Activated naive CD8-positive, alpha-beta T cell (primary cell): Measurements from ENCODE around the gene MPPED1.

ENCODE experiments used
- H3K27ac Mint-ChIP-seq: one replicate; pipeline ENCODE4 v1.8.0; 2021; ENCODE audit warnings: mixed read lengths
- H3K27me3 Mint-ChIP-seq: one replicate; pipeline ENCODE4 v1.8.0; 2021; ENCODE audit warnings: mixed read lengths
- H3K36me3 Mint-ChIP-seq: one replicate; pipeline ENCODE4 v1.8.0; 2021; ENCODE audit warnings: mixed read lengths
- H3K4me1 Mint-ChIP-seq: one replicate; pipeline ENCODE4 v1.8.0; 2021; ENCODE audit warnings: low read depth, mixed read lengths
- H3K4me3 Mint-ChIP-seq: one replicate; pipeline ENCODE4 v1.8.0; 2021; ENCODE audit warnings: mild to moderate bottlenecking, mixed read lengths
- H3K9me3 Mint-ChIP-seq: one replicate; pipeline ENCODE4 v1.8.0; 2021; ENCODE audit warnings: low read depth, mixed read lengths

The MPPED1 gene

GRCh38 chr22:43398910-43399309 lies 12.9 kb upstream of the MPPED1 start:
- Mint-ChIP-seq H3K4me1 (no peaks in the 10 kb centered on the region), H3K9me3 (no peaks in the 10 kb centered on the region), H3K4me3 (no peak overlapping the region), H3K36me3 (no peaks in the 10 kb centered on the region), H3K27ac (no peak overlapping the region), H3K27me3 (no peaks in the 10 kb centered on the region)

GRCh38 chr22:43399338-43399979 lies 12.4 kb upstream of the MPPED1 start:
- no peaks in the 10 kb centered on the region for H3K9me3 Mint-ChIP-seq
- no peak overlapping the region for H3K4me3 Mint-ChIP-seq
- no peaks in the 10 kb centered on the region for H3K27me3 Mint-ChIP-seq
- no peak overlapping the region for H3K27ac Mint-ChIP-seq
- H3K36me3 Mint-ChIP-seq = no peaks in the 10 kb centered on the region
- H3K4me1 Mint-ChIP-seq = no peaks in the 10 kb centered on the region

- Mint-ChIP-seq H3K4me3 (no peak overlapping the region), H3K27ac (no peak overlapping the region), H3K36me3 (no peaks in the 10 kb centered on the region), H3K9me3 (no peaks in the 10 kb centered on the region), H3K27me3 (no peaks in the 10 kb centered on the region), H3K4me1 (no peaks in the 10 kb centered on the region)
Measured at GRCh38 chr22:43399980-43400358, 11.8 kb upstream of the MPPED1 start.

- no peak overlapping the region for H3K4me3 Mint-ChIP-seq
- H3K36me3 Mint-ChIP-seq = no peaks in the 10 kb centered on the region
- H3K4me1 Mint-ChIP-seq = no peaks in the 10 kb centered on the region
- no peak overlapping the region for H3K27ac Mint-ChIP-seq
- no peaks in the 10 kb centered on the region for H3K9me3 Mint-ChIP-seq
- no peaks in the 10 kb centered on the region for H3K27me3 Mint-ChIP-seq
Measured at GRCh38 chr22:43400449-43400848, 11.4 kb upstream of the MPPED1 start.

- Mint-ChIP-seq H3K27ac (no peak overlapping the region), H3K4me3 (no peak overlapping the region), H3K36me3 (no peaks in the 10 kb centered on the region), H3K9me3 (no peaks in the 10 kb centered on the region), H3K4me1 (no peaks in the 10 kb centered on the region), H3K27me3 (no peaks in the 10 kb centered on the region)
Measured at GRCh38 chr22:43401233-43401632, 10.6 kb upstream of the MPPED1 start.

GRCh38 chr22:43401661-43402060 lies 10.2 kb upstream of the MPPED1 start:
- Mint-ChIP-seq H3K9me3 (no peaks in the 10 kb centered on the region), H3K4me1 (no peaks in the 10 kb centered on the region), H3K27me3 (no peaks in the 10 kb centered on the region), H3K36me3 (no peaks in the 10 kb centered on the region), H3K4me3 (no peak overlapping the region), H3K27ac (no peak overlapping the region)

- Mint-ChIP-seq H3K27ac (no peak overlapping the region), H3K27me3 (no peaks in the 10 kb centered on the region), H3K4me1 (no peaks in the 10 kb centered on the region), H3K4me3 (no peak overlapping the region), H3K36me3 (no peaks in the 10 kb centered on the region), H3K9me3 (no peaks in the 10 kb centered on the region)
Measured at GRCh38 chr22:43402128-43402527, 9.7 kb upstream of the MPPED1 start.

- no peaks in the 10 kb centered on the region for H3K9me3 Mint-ChIP-seq
- H3K4me3 Mint-ChIP-seq = no peak overlapping the region
- no peak overlapping the region for H3K27ac Mint-ChIP-seq
- H3K4me1 Mint-ChIP-seq = no peaks in the 10 kb centered on the region
- H3K36me3 Mint-ChIP-seq = no peaks in the 10 kb centered on the region
- H3K27me3 Mint-ChIP-seq = peaks cover 3% of the 10 kb centered on the region
Measured at GRCh38 chr22:43404673-43405385, 7.0 kb upstream of the MPPED1 start.

GRCh38 chr22:43406186-43406790 lies 5.5 kb upstream of the MPPED1 start:
- Mint-ChIP-seq H3K4me1 (peaks cover 1% of the 10 kb centered on the region), H3K4me3 (no peak overlapping the region), H3K27me3 (peaks cover 7% of the 10 kb centered on the region)

GRCh38 chr22:43407591-43407990 lies 4.2 kb upstream of the MPPED1 start:
- H3K27me3 Mint-ChIP-seq = peaks cover 8% of the 10 kb centered on the region

More at GRCh38 chr22:43406186-43406790, 5.5 kb upstream of the MPPED1 start:
- no peaks in the 10 kb centered on the region for H3K36me3 Mint-ChIP-seq
- H3K9me3 Mint-ChIP-seq = no peaks in the 10 kb centered on the region
- no peak overlapping the region for H3K27ac Mint-ChIP-seq

GRCh38 chr22:43408009-43408408 lies 3.8 kb upstream of the MPPED1 start:
- Mint-ChIP-seq H3K9me3 (no peaks in the 10 kb centered on the region), H3K27me3 (peaks cover 10% of the 10 kb centered on the region), H3K27ac (no peak overlapping the region), H3K36me3 (no peaks in the 10 kb centered on the region), H3K4me1 (peaks cover 3% of the 10 kb centered on the region), H3K4me3 (no peak overlapping the region)

More at GRCh38 chr22:43407591-43407990, 4.2 kb upstream of the MPPED1 start:
- Mint-ChIP-seq H3K36me3 (no peaks in the 10 kb centered on the region), H3K4me3 (no peak overlapping the region), H3K4me1 (peaks cover 2% of the 10 kb centered on the region), H3K9me3 (no peaks in the 10 kb centered on the region), H3K27ac (no peak overlapping the region)

- no peak overlapping the region for H3K4me3 Mint-ChIP-seq
- peaks cover 20% of the 10 kb centered on the region for H3K27me3 Mint-ChIP-seq
- H3K36me3 Mint-ChIP-seq = no peaks in the 10 kb centered on the region
- H3K9me3 Mint-ChIP-seq = no peaks in the 10 kb centered on the region
- H3K4me1 Mint-ChIP-seq = peaks cover 5% of the 10 kb centered on the region
- H3K27ac Mint-ChIP-seq = no peak overlapping the region
Measured at GRCh38 chr22:43409046-43409445, 2.8 kb upstream of the MPPED1 start.

GRCh38 chr22:43409800-43410199 lies 2.0 kb upstream of the MPPED1 start:
- Mint-ChIP-seq H3K27ac (no peak overlapping the region), H3K36me3 (no peaks in the 10 kb centered on the region), H3K4me1 (peaks cover 5% of the 10 kb centered on the region), H3K9me3 (no peaks in the 10 kb centered on the region), H3K4me3 (no peak overlapping the region), H3K27me3 (peaks cover 26% of the 10 kb centered on the region)

GRCh38 chr22:43411040-43411868 lies 560 bp upstream of the MPPED1 start:
- no peak overlapping the region for H3K27ac Mint-ChIP-seq
- no peaks in the 10 kb centered on the region for H3K9me3 Mint-ChIP-seq
- H3K4me1 Mint-ChIP-seq = peaks cover 5% of the 10 kb centered on the region
- peaks cover 26% of the 10 kb centered on the region for H3K27me3 Mint-ChIP-seq
- H3K4me3 Mint-ChIP-seq = no peak overlapping the region
- H3K36me3 Mint-ChIP-seq = no peaks in the 10 kb centered on the region
